Astrocyte (in vitro differentiated cells and primary cell): ENCODE measurements around the gene ZNF420. TPM values are rescaled to one million over a fixed set of nuclear protein-coding genes. Genes with fewer than 3 reads are reported as not detected.

Experiments used
- DNase-seq: peaks from one replicate; pipeline ENCODE4 v3.0.0-alpha.2; 2010; ENCODE audit warnings: low read depth
- FAIRE-seq: peaks from 2 replicates; lab custom pipeline; 2011; peaks lifted over from hg19 to GRCh38; lab: Jason Lieb, UNC
- H2AFZ ChIP-seq: 2 replicates; pipeline ENCODE4 v1.6.0; 2012; ENCODE audit warnings: low read depth, low read length, inconsistent platforms
- H3K27ac ChIP-seq: 2 replicates; pipeline ENCODE4 v1.5.1; 2011; ENCODE audit warnings: low read depth, low read length, inconsistent platforms
- H3K27me3 ChIP-seq: 2 replicates; pipeline ENCODE4 v1.6.0; 2011; ENCODE audit warnings: low read length, inconsistent platforms; ENCODE audit not compliant: insufficient read depth
- H3K36me3 ChIP-seq: 2 replicates; pipeline ENCODE4 v1.5.1; 2011; ENCODE audit warnings: low read length, inconsistent platforms; ENCODE audit not compliant: insufficient read depth
- H3K4me1 ChIP-seq: 2 replicates; pipeline ENCODE4 v1.5.1; 2011; ENCODE audit warnings: low read length, inconsistent platforms; ENCODE audit not compliant: insufficient read depth
- H3K4me2 ChIP-seq: 2 replicates; pipeline ENCODE4 v1.6.0; 2012; ENCODE audit warnings: low read length, inconsistent platforms
- H3K4me3 ChIP-seq: 2 replicates; pipeline ENCODE4 v1.5.1; 2011; ENCODE audit warnings: low read depth, mild to moderate bottlenecking, low read length, inconsistent platforms; ENCODE audit not compliant: insufficient read depth
- H3K79me2 ChIP-seq: 2 replicates; pipeline ENCODE4 v1.6.0; 2012; ENCODE audit warnings: mild to moderate bottlenecking, low read length, inconsistent platforms; ENCODE audit not compliant: insufficient read depth
- H3K9ac ChIP-seq: 2 replicates; pipeline ENCODE4 v1.6.0; 2012; ENCODE audit warnings: mild to moderate bottlenecking, low read length, inconsistent platforms
- H3K9me3 ChIP-seq: 2 replicates; pipeline ENCODE4 v1.5.1; 2012; ENCODE audit warnings: low read depth, mild to moderate bottlenecking, low read length, inconsistent platforms; ENCODE audit not compliant: insufficient read depth
- H4K20me1 ChIP-seq: 2 replicates; pipeline ENCODE4 v1.6.0; 2012; ENCODE audit warnings: low read length, inconsistent platforms; ENCODE audit not compliant: insufficient read depth
- H3K27ac Mint-ChIP-seq: one replicate; pipeline ENCODE4 v1.8.0; 2021; ENCODE audit warnings: mild to moderate bottlenecking, mixed read lengths; ENCODE audit not compliant: unreplicated experiment
- H3K27me3 Mint-ChIP-seq: one replicate; pipeline ENCODE4 v1.8.0; 2021; ENCODE audit warnings: low read depth, mixed read lengths; ENCODE audit not compliant: unreplicated experiment
- H3K36me3 Mint-ChIP-seq: one replicate; pipeline ENCODE4 v1.8.0; 2021; ENCODE audit warnings: low read depth, mixed read lengths; ENCODE audit not compliant: unreplicated experiment
- H3K4me1 Mint-ChIP-seq: one replicate; pipeline ENCODE4 v1.8.0; 2021; ENCODE audit warnings: low read depth, mixed read lengths; ENCODE audit not compliant: unreplicated experiment
- H3K4me3 Mint-ChIP-seq: one replicate; pipeline ENCODE4 v1.8.0; 2021; ENCODE audit warnings: mild to moderate bottlenecking, moderate library complexity, mixed read lengths; ENCODE audit not compliant: unreplicated experiment
- H3K9me3 Mint-ChIP-seq: one replicate; pipeline ENCODE4 v1.8.0; 2021; ENCODE audit warnings: mild to moderate bottlenecking, mixed read lengths; ENCODE audit not compliant: unreplicated experiment
- EZH2 ChIP-seq: IDR thresholded peaks from 2 replicates; pipeline ENCODE4 v1.6.1; 2012; ENCODE audit warnings: mild to moderate bottlenecking, low read length, inconsistent platforms; ENCODE audit not compliant: insufficient read depth
- total RNA-seq: library from RNA; stranded (reverse); gene quantifications from 2 replicates; pipeline ENCODE4 v1.2.1, GENCODE V29; 2021
- TF ChIP-seq, protein P1 (sequence below): IDR thresholded peaks from 2 replicates; pipeline ENCODE4 v1.5.1; 2011; ENCODE audit warnings: low read depth, mild to moderate bottlenecking, inconsistent platforms, low read length, moderate library complexity; ENCODE audit not compliant: insufficient read depth

ZNF420 gene
- total RNA-seq, 1 donor from 2014 or later = 8.1 TPM

DNA sequence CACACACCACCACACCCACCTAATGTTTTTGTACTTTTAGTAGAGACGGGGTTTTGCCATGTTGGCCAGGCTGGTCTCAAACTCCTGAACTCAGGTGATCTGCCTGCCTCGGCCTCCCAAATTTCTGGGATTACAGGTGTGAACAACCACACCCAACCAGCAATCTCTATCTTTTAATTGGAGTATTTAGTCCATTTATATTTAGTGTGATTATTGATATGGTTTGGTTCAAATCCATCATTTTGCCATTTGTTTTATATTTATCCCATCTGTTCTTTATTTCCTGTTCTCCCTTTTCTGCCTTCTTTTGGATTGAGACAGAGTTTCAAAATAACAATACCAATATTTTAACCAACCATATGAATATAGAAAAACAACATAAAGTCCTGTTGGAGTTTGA is 4.1 kb downstream of the ZNF420 start:
- Histone ChIP-seq H2AFZ (no peak overlapping the region), H3K36me3 (no peaks in the 10 kb centered on the region), H3K9me3 (no peaks in the 10 kb centered on the region), H3K4me2 (no peak overlapping the region), H3K9ac (no peak overlapping the region), H3K4me3 (no peak overlapping the region), H3K79me2 (peaks cover 35% of the 10 kb centered on the region), H3K4me1 (peaks cover 6% of the 10 kb centered on the region), H4K20me1 (no peaks in the 10 kb centered on the region), H3K27ac (no peak overlapping the region), H3K27me3 (no peaks in the 10 kb centered on the region)
- Mint-ChIP-seq H3K27ac (no peak overlapping the region), H3K9me3 (peaks cover 28% of the 10 kb centered on the region), H3K4me3 (no peak overlapping the region), H3K27me3 (no peaks in the 10 kb centered on the region), H3K4me1 (peaks cover 3% of the 10 kb centered on the region), H3K36me3 (peaks cover 14% of the 10 kb centered on the region)
- TF ChIP-seq, protein P1, sequence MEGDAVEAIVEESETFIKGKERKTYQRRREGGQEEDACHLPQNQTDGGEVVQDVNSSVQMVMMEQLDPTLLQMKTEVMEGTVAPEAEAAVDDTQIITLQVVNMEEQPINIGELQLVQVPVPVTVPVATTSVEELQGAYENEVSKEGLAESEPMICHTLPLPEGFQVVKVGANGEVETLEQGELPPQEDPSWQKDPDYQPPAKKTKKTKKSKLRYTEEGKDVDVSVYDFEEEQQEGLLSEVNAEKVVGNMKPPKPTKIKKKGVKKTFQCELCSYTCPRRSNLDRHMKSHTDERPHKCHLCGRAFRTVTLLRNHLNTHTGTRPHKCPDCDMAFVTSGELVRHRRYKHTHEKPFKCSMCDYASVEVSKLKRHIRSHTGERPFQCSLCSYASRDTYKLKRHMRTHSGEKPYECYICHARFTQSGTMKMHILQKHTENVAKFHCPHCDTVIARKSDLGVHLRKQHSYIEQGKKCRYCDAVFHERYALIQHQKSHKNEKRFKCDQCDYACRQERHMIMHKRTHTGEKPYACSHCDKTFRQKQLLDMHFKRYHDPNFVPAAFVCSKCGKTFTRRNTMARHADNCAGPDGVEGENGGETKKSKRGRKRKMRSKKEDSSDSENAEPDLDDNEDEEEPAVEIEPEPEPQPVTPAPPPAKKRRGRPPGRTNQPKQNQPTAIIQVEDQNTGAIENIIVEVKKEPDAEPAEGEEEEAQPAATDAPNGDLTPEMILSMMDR = no peak
- TF ChIP-seq EZH2 = no peak
- DNase-seq = no peak
- no peak for FAIRE-seq

- Mint-ChIP-seq H3K36me3 (peaks cover 35% of the 10 kb centered on the region), H3K27ac (no peak overlapping the region), H3K9me3 (peaks cover 33% of the 10 kb centered on the region), H3K4me3 (no peak overlapping the region), H3K4me1 (no peaks in the 10 kb centered on the region), H3K27me3 (no peaks in the 10 kb centered on the region)
- H3K79me2 ChIP-seq = peaks cover 10% of the 10 kb centered on the region
- H2AFZ ChIP-seq = no peak overlapping the region
- DNase-seq (no peak), FAIRE-seq (no peak)
- no peaks in the 10 kb centered on the region for H3K9me3 ChIP-seq
- H4K20me1 ChIP-seq = no peaks in the 10 kb centered on the region
- H3K4me1 ChIP-seq = no peaks in the 10 kb centered on the region
- no peak overlapping the region for H3K4me3 ChIP-seq
- H3K27ac ChIP-seq = no peak overlapping the region
- no peaks in the 10 kb centered on the region for H3K27me3 ChIP-seq
- no peak overlapping the region for H3K9ac ChIP-seq
- no peak overlapping the region for H3K4me2 ChIP-seq
- TF ChIP-seq, protein P1 = no peak
- no peak for TF ChIP-seq EZH2
- H3K36me3 ChIP-seq = peaks cover 10% of the 10 kb centered on the region
These were observed 8.9 kb downstream of the ZNF420 start for GRCh38 chr19:37087110-37087509.

- Histone ChIP-seq H3K9ac (no peak overlapping the region), H4K20me1 (no peaks in the 10 kb centered on the region), H3K4me1 (no peaks in the 10 kb centered on the region), H3K79me2 (no peaks in the 10 kb centered on the region), H2AFZ (no peak overlapping the region), H3K9me3 (no peaks in the 10 kb centered on the region), H3K4me2 (no peak overlapping the region), H3K27ac (no peak overlapping the region), H3K4me3 (no peak overlapping the region), H3K27me3 (no peaks in the 10 kb centered on the region), H3K36me3 (peaks cover 12% of the 10 kb centered on the region)
- TF ChIP-seq EZH2 = no peak
- TF ChIP-seq, protein P1 = no peak
- no peaks in the 10 kb centered on the region for H3K4me1 Mint-ChIP-seq
- H3K36me3 Mint-ChIP-seq = peaks cover 62% of the 10 kb centered on the region
- H3K27me3 Mint-ChIP-seq = no peaks in the 10 kb centered on the region
- no peak overlapping the region for H3K4me3 Mint-ChIP-seq
- DNase-seq = peak; percentile 2
- H3K9me3 Mint-ChIP-seq = peaks cover 48% of the 10 kb centered on the region
- no peak overlapping the region for H3K27ac Mint-ChIP-seq
- FAIRE-seq = no peak
These were observed 17.6 kb downstream of the ZNF420 start for GRCh38 chr19:37095859-37096258.
